HepG2 (cell line): ENCODE data around the gene PRKAR1A. TPM values are rescaled to one million over a fixed set of nuclear protein-coding genes. Genes with fewer than 3 reads are reported as not detected.

Experiments used
- ARHGAP35 ChIP-seq: sonication (generic); formaldehyde crosslinking; IDR thresholded peaks from 2 replicates; pipeline ENCODE4 v1.9.0; 2022; ENCODE audit warnings: mild to moderate bottlenecking, inconsistent platforms, moderate library complexity, missing genetic modification reagents, borderline replicate concordance
- CCAR2 ChIP-seq: fragments of 200-400 bp; formaldehyde crosslinking; optimal IDR thresholded peaks from 2 replicates; pipeline ENCODE3; 2018; ENCODE audit warnings: low read depth, mild to moderate bottlenecking, low read length, moderate library complexity
- ETV6 ChIP-seq: sonication (generic); formaldehyde crosslinking; conservative IDR thresholded peaks from 2 replicates; pipeline ENCODE4 v1.4.0; 2020; ENCODE audit warnings: missing genetic modification reagents
- GATAD1 ChIP-seq: IDR thresholded peaks from 2 replicates; pipeline ENCODE4 v1.6.1; 2016; ENCODE audit warnings: missing genetic modification reagents, missing compliant biosample characterization
- HDAC1 ChIP-seq: sonication (generic); formaldehyde crosslinking; IDR thresholded peaks from 2 replicates; pipeline ENCODE4 v1.5.1; 2020; ENCODE audit warnings: mild to moderate bottlenecking, missing genetic modification reagents
- HDAC2 ChIP-seq: sonication (generic); formaldehyde crosslinking; IDR thresholded peaks from 2 replicates; pipeline ENCODE4 v1.4.0; 2020; ENCODE audit warnings: missing genetic modification reagents
- MAZ ChIP-seq, 2 experiments: sonication (generic) in 1 of 2; formaldehyde crosslinking in 1 of 2; IDR thresholded peaks; 2 replicates each; pipeline versions ENCODE4 v1.5.0 to v1.6.1; 2012 to 2020; ENCODE audit warnings: low read depth in 2 of 2, mild to moderate bottlenecking in 2 of 2, borderline replicate concordance in 1 of 2, improper control_type of control experiment in 1 of 2, low read length in 1 of 2, missing genetic modification reagents in 1 of 2, moderate library complexity in 1 of 2
- NFE2L1 ChIP-seq: sonication (generic); formaldehyde crosslinking; IDR thresholded peaks from 2 replicates; pipeline ENCODE4 v1.4.0; 2020; ENCODE audit warnings: missing genetic modification reagents, mild to moderate bottlenecking, borderline replicate concordance
- REXO4 ChIP-seq: sonication (generic); formaldehyde crosslinking; IDR thresholded peaks from 2 replicates; pipeline ENCODE4 v1.8.0; 2022; ENCODE audit warnings: missing genetic modification reagents, mild to moderate bottlenecking, borderline replicate concordance
- SMARCC2 ChIP-seq: fragments of 450-650 bp; IDR thresholded peaks from 2 replicates; pipeline ENCODE4 v1.6.1; 2017; ENCODE audit warnings: antibody characterized with exemption, mild to moderate bottlenecking
- ZNF256 ChIP-seq: sonication (generic); formaldehyde crosslinking; conservative IDR thresholded peaks from 2 replicates; pipeline ENCODE4 v1.4.0; 2020; ENCODE audit warnings: missing genetic modification reagents
- ZNF274 ChIP-seq: sonication (generic); formaldehyde crosslinking; IDR thresholded peaks from 2 replicates; pipeline ENCODE4 v1.5.1; 2020; ENCODE audit warnings: mild to moderate bottlenecking, missing genetic modification reagents
- ZNF557 ChIP-seq: sonication (generic); formaldehyde crosslinking; IDR thresholded peaks from 2 replicates; pipeline ENCODE4 v1.4.0; 2020; ENCODE audit warnings: missing genetic modification reagents
- ZNF780A ChIP-seq: sonication (generic); formaldehyde crosslinking; IDR thresholded peaks from 2 replicates; pipeline ENCODE4 v1.8.0; 2022; ENCODE audit warnings: mild to moderate bottlenecking, missing genetic modification reagents, moderate library complexity
- ZNF83 ChIP-seq: sonication (generic); formaldehyde crosslinking; IDR thresholded peaks from 2 replicates; pipeline ENCODE4 v1.4.0; 2020; ENCODE audit warnings: missing genetic modification reagents, mild to moderate bottlenecking, borderline replicate concordance
- ZZZ3 ChIP-seq: sonication (generic); formaldehyde crosslinking; IDR thresholded peaks from 2 replicates; pipeline ENCODE4 v1.4.0; 2020; ENCODE audit warnings: missing genetic modification reagents, mild to moderate bottlenecking, borderline replicate concordance
- polyA plus RNA-seq, 8 experiments: library from polyadenylated mRNA; depleted of rRNA in 3 of 8; stranded (reverse) in 7 of 8; unstranded in 1 of 8; fragments of >200 nt; fragmentation: Illumina TruSeq in 4 of 8; extraction: Trizol in 4 of 8; gene quantifications; 2 replicates each; pipeline versions ENCODE4 v1.2.1 to v1.2.3, GENCODE V29; 2011 to 2016; ENCODE audit warnings: low read depth in 4 of 8, missing spikeins in 1 of 8, mixed read lengths in 1 of 8; ENCODE audit not compliant: insufficient read depth in 1 of 8
- total RNA-seq, 5 experiments: library from RNA; depleted of rRNA; stranded (reverse); fragments of >200 nt; fragmentation: Illumina TruSeq; extraction: Trizol; gene quantifications; 2 replicates each; pipeline ENCODE4 v1.2.3, GENCODE V29; 2016; ENCODE audit warnings: low read depth in 1 of 5
- TF ChIP-seq, protein P1 (sequence below): sonication (generic); formaldehyde crosslinking; IDR thresholded peaks from 2 replicates; pipeline ENCODE4 v1.8.0; 2022; ENCODE audit warnings: missing genetic modification reagents, low read depth, mild to moderate bottlenecking, borderline replicate concordance
- TF ChIP-seq, protein P2 (sequence below): sonication (generic); formaldehyde crosslinking; IDR thresholded peaks from 2 replicates; pipeline ENCODE4 v1.8.0; 2022; ENCODE audit warnings: mild to moderate bottlenecking, missing genetic modification reagents; ENCODE audit not compliant: insufficient replicate concordance
- TF ChIP-seq, protein P3 (sequence below): sonication (generic); formaldehyde crosslinking; IDR thresholded peaks from 2 replicates; pipeline ENCODE4 v1.4.0; 2020; ENCODE audit warnings: missing genetic modification reagents, borderline replicate concordance
- TF ChIP-seq, protein P4 (sequence below): sonication (generic); formaldehyde crosslinking; IDR thresholded peaks from 2 replicates; pipeline ENCODE4 v1.4.0; 2020; ENCODE audit warnings: missing genetic modification reagents
- TF ChIP-seq, protein P5 (sequence below): sonication (generic); formaldehyde crosslinking; IDR thresholded peaks from 2 replicates; pipeline ENCODE4 v1.5.1; 2020; ENCODE audit warnings: missing genetic modification reagents, mild to moderate bottlenecking, borderline replicate concordance

PRKAR1A gene
- total and polyA plus RNA-seq, 2 of the 13 experiments (the other 11 are each of a cell fraction or from before 2014, with no cell fraction given) = 265 to 266 TPM

DNA sequence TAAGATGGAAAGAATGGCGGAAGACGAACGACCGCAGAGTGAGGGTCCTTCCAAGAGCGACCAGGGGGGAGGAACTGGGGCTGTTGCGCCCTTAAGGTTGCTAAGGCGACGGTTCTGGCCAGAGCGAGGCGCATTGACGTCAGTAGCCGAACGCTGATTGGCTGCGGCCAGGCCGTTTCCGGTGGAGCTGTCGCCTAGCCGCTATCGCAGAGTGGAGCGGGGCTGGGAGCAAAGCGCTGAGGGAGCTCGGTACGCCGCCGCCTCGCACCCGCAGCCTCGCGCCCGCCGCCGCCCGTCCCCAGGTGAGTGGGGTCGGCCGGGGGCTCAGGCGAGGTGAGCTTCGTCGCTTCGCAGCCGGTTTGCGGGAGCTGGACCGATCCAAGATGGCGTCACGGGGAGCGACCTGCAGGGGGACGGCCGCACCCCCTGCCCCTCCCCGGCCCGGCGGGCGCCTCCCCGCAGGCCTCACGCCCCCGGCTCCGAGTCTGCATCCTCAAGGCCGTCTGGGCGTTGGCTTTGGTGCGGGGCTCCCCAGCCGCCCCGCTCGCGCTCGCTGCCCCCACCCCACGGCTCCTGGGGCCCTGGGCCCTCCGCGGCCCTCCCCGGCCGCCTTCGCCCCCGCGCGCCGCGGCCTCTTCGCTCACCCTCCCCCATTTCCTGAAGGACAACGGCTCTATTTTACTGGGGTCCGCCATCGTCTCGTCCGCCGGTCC lies at the start of gene PRKAR1A (continued):
- TF ChIP-seq, protein P1, sequence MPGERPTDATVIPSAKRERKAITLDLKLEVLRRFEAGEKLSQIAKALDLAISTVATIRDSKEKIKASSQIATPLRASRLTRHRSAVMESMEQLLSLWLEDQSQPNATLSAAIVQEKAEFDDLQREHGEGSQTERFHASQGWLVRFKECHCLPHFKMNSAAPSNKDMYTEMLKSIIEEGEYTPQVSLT = no peak
- TF ChIP-seq CCAR2 = no peak
- TF ChIP-seq, protein P2, sequence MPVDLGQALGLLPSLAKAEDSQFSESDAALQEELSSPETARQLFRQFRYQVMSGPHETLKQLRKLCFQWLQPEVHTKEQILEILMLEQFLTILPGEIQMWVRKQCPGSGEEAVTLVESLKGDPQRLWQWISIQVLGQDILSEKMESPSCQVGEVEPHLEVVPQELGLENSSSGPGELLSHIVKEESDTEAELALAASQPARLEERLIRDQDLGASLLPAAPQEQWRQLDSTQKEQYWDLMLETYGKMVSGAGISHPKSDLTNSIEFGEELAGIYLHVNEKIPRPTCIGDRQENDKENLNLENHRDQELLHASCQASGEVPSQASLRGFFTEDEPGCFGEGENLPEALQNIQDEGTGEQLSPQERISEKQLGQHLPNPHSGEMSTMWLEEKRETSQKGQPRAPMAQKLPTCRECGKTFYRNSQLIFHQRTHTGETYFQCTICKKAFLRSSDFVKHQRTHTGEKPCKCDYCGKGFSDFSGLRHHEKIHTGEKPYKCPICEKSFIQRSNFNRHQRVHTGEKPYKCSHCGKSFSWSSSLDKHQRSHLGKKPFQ (CRISPR knock-in tag) = no peak
- no peak; the same call in 1 of the 2 replicates for TF ChIP-seq ZNF274 (CRISPR knock-in tag)
- TF ChIP-seq, protein P3, sequence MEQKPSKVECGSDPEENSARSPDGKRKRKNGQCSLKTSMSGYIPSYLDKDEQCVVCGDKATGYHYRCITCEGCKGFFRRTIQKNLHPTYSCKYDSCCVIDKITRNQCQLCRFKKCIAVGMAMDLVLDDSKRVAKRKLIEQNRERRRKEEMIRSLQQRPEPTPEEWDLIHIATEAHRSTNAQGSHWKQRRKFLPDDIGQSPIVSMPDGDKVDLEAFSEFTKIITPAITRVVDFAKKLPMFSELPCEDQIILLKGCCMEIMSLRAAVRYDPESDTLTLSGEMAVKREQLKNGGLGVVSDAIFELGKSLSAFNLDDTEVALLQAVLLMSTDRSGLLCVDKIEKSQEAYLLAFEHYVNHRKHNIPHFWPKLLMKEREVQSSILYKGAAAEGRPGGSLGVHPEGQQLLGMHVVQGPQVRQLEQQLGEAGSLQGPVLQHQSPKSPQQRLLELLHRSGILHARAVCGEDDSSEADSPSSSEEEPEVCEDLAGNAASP (CRISPR knock-in tag) = 0 out of 2 replicates have a peak, but pooled peaks have one; percentile 39
- no peak for TF ChIP-seq ZNF780A (CRISPR knock-in tag)
- TF ChIP-seq ZNF256 (CRISPR knock-in tag) = no peak; the same call in 1 of the 2 replicates
- TF ChIP-seq, protein P4, sequence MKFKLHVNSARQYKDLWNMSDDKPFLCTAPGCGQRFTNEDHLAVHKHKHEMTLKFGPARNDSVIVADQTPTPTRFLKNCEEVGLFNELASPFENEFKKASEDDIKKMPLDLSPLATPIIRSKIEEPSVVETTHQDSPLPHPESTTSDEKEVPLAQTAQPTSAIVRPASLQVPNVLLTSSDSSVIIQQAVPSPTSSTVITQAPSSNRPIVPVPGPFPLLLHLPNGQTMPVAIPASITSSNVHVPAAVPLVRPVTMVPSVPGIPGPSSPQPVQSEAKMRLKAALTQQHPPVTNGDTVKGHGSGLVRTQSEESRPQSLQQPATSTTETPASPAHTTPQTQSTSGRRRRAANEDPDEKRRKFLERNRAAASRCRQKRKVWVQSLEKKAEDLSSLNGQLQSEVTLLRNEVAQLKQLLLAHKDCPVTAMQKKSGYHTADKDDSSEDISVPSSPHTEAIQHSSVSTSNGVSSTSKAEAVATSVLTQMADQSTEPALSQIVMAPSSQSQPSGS = peak; percentile 67; the same call in 1 of the 2 replicates
- no peak for TF ChIP-seq NFE2L1
- TF ChIP-seq ETV6 (CRISPR knock-in tag) = no peak
- no peak; the same call in none of the 2 replicates for TF ChIP-seq HDAC2 (CRISPR knock-in tag)
- peak; percentile 51 for TF ChIP-seq ARHGAP35 (CRISPR knock-in tag)
- peak; percentile 63; the same call in 1 of the 2 replicates for TF ChIP-seq HDAC1 (CRISPR knock-in tag)
- TF ChIP-seq, protein P5, sequence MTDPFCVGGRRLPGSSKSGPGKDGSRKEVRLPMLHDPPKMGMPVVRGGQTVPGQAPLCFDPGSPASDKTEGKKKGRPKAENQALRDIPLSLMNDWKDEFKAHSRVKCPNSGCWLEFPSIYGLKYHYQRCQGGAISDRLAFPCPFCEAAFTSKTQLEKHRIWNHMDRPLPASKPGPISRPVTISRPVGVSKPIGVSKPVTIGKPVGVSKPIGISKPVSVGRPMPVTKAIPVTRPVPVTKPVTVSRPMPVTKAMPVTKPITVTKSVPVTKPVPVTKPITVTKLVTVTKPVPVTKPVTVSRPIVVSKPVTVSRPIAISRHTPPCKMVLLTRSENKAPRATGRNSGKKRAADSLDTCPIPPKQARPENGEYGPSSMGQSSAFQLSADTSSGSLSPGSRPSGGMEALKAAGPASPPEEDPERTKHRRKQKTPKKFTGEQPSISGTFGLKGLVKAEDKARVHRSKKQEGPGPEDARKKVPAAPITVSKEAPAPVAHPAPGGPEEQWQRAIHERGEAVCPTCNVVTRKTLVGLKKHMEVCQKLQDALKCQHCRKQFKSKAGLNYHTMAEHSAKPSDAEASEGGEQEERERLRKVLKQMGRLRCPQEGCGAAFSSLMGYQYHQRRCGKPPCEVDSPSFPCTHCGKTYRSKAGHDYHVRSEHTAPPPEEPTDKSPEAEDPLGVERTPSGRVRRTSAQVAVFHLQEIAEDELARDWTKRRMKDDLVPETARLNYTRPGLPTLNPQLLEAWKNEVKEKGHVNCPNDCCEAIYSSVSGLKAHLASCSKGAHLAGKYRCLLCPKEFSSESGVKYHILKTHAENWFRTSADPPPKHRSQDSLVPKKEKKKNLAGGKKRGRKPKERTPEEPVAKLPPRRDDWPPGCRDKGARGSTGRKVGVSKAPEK (CRISPR knock-in tag) = no peak
- no peak for TF ChIP-seq SMARCC2
- TF ChIP-seq ZZZ3 = no peak
- TF ChIP-seq ZNF83 = no peak
- TF ChIP-seq GATAD1 (CRISPR knock-in tag) = peak; percentile 86
- no peak for TF ChIP-seq ZNF557 (CRISPR knock-in tag)
- peak; percentile 21; the same call in 1 of the 2 replicates for TF ChIP-seq MAZ (IDR thresholded peaks at IDR 0.05; ENCODE audit: borderline replicate concordance, low read depth, low read length)
- peak; percentile 34; the same call in 1 of the 2 replicates for TF ChIP-seq MAZ (CRISPR knock-in tag; IDR thresholded peaks at IDR 0.05; ENCODE audit: low read depth)
- no peak for TF ChIP-seq REXO4 (CRISPR knock-in tag)
